Neuronal stem cell (in vitro differentiated cells): ENCODE results near the gene IRF2BPL.

ENCODE experiments used
- DNase-seq: peaks from one replicate; pipeline ENCODE4 v3.0.0-alpha.2; 2013; ENCODE audit warnings: low spot score
- H2AFZ ChIP-seq: one replicate; pipeline ENCODE4 v1.6.1; 2013; ENCODE audit warnings: mild to moderate bottlenecking, low read length, inconsistent platforms
- H2AK5ac ChIP-seq: 2 replicates; pipeline ENCODE4 v1.6.1; 2013; ENCODE audit warnings: low read depth, mild to moderate bottlenecking, inconsistent platforms, low read length, moderate library complexity, mixed read lengths
- H2BK120ac ChIP-seq: 2 replicates; pipeline ENCODE4 v1.6.1; 2013; ENCODE audit warnings: low read depth, mild to moderate bottlenecking, inconsistent platforms, low read length, moderate library complexity, mixed read lengths
- H2BK12ac ChIP-seq: one replicate; pipeline ENCODE4 v1.6.1; 2013; ENCODE audit warnings: low read length, inconsistent platforms
- H2BK15ac ChIP-seq: 2 replicates; pipeline ENCODE4 v1.6.1; 2013; ENCODE audit warnings: mild to moderate bottlenecking, low read length, inconsistent platforms, mixed read lengths
- H2BK5ac ChIP-seq: one replicate; pipeline ENCODE4 v1.6.1; 2013; ENCODE audit warnings: inconsistent platforms, mild to moderate bottlenecking, low read length, moderate library complexity
- H3K14ac ChIP-seq: one replicate; pipeline ENCODE4 v1.6.1; 2013; ENCODE audit warnings: low read length, inconsistent platforms
- H3K18ac ChIP-seq: 2 replicates; pipeline ENCODE4 v1.6.1; 2013; ENCODE audit warnings: low read length, inconsistent platforms
- H3K23ac ChIP-seq: 2 replicates; pipeline ENCODE4 v1.6.1; 2013; ENCODE audit warnings: low read depth, mild to moderate bottlenecking, mixed read lengths, low read length, inconsistent platforms; ENCODE audit not compliant: poor library complexity
- H3K27ac ChIP-seq: replicated peaks from 3 replicates; pipeline ENCODE4 v1.5.1; 2013; ENCODE audit warnings: low read length, inconsistent platforms
- H3K27me3 ChIP-seq, 3 experiments: 2 replicates each; pipeline ENCODE4 v1.6.1; 2013; ENCODE audit warnings: low read length in 3 of 3, mild to moderate bottlenecking in 2 of 3, inconsistent platforms in 1 of 3, low read depth in 1 of 3, mixed read lengths in 1 of 3, moderate library complexity in 1 of 3; ENCODE audit not compliant: control insufficient read depth in 3 of 3, insufficient read depth in 3 of 3
- H3K36me3 ChIP-seq, 2 donors: replicated peaks in 1 of 2; 2 replicates each; pipeline ENCODE4 v1.6.1; 2013; ENCODE audit warnings: low read length in 2 of 2; ENCODE audit not compliant: control insufficient read depth in 2 of 2, insufficient read depth in 2 of 2
- H3K4ac ChIP-seq: 2 replicates; pipeline ENCODE4 v1.6.1; 2013; ENCODE audit warnings: inconsistent platforms, mild to moderate bottlenecking, low read length, moderate library complexity
- H3K4me1 ChIP-seq, 2 donors: 1 replicate in 1 of 2; 2 replicates in 1 of 2; pipeline ENCODE4 v1.6.1; 2013; ENCODE audit warnings: low read length in 2 of 2, low read depth in 1 of 2; ENCODE audit not compliant: control insufficient read depth in 2 of 2, insufficient read depth in 1 of 2
- H3K4me2 ChIP-seq: one replicate; pipeline ENCODE4 v1.6.1; 2013; ENCODE audit warnings: mild to moderate bottlenecking, low read length, inconsistent platforms; ENCODE audit not compliant: insufficient read depth, poor library complexity, severe bottlenecking
- H3K4me3 ChIP-seq, 2 donors: 2 replicates each; pipeline ENCODE4 v1.5.1; 2013; ENCODE audit warnings: low read length in 2 of 2, mild to moderate bottlenecking in 2 of 2, inconsistent platforms in 1 of 2, moderate library complexity in 1 of 2
- H3K79me1 ChIP-seq: one replicate; pipeline ENCODE4 v1.6.1; 2013; ENCODE audit warnings: low read depth, mild to moderate bottlenecking, inconsistent platforms, low read length, moderate library complexity
- H3K9ac ChIP-seq: one replicate; pipeline ENCODE4 v1.6.1; 2013; ENCODE audit warnings: mild to moderate bottlenecking, low read depth, low read length, inconsistent platforms; ENCODE audit not compliant: poor library complexity
- H3K9me3 ChIP-seq, 2 donors: replicated peaks in 1 of 2; 2 replicates each; pipeline versions ENCODE3 to v1.6.1; 2013; ENCODE audit warnings: low read length in 2 of 2, mild to moderate bottlenecking in 2 of 2, inconsistent platforms in 1 of 2, low read depth in 1 of 2, mixed read lengths in 1 of 2, moderate library complexity in 1 of 2; ENCODE audit not compliant: control insufficient read depth in 2 of 2, insufficient read depth in 1 of 2
- H4K8ac ChIP-seq: one replicate; pipeline ENCODE4 v1.6.1; 2013; ENCODE audit warnings: low read depth, mild to moderate bottlenecking, inconsistent platforms, low read length, moderate library complexity
- H4K91ac ChIP-seq: one replicate; pipeline ENCODE4 v1.6.1; 2013; ENCODE audit warnings: low read length, low read depth, mild to moderate bottlenecking, inconsistent platforms; ENCODE audit not compliant: poor library complexity
- WGBS, 2 donors: extraction: QIAGEN DNeasy Blood & Tissue Kit; methylation state at CpG; one replicate each; pipeline ENCODE4 v1.1.7; 2013; ENCODE audit warnings: missing lambda C conversion rate in 2 of 2, mixed read lengths in 1 of 2; ENCODE audit not compliant: insufficient read length in 2 of 2, insufficient replicate concordance in 1 of 2; ENCODE audit errors: extremely low coverage in 2 of 2; 5-methylcytosine and 5-hydroxymethylcytosine counted together

Gene IRF2BPL

DNA sequence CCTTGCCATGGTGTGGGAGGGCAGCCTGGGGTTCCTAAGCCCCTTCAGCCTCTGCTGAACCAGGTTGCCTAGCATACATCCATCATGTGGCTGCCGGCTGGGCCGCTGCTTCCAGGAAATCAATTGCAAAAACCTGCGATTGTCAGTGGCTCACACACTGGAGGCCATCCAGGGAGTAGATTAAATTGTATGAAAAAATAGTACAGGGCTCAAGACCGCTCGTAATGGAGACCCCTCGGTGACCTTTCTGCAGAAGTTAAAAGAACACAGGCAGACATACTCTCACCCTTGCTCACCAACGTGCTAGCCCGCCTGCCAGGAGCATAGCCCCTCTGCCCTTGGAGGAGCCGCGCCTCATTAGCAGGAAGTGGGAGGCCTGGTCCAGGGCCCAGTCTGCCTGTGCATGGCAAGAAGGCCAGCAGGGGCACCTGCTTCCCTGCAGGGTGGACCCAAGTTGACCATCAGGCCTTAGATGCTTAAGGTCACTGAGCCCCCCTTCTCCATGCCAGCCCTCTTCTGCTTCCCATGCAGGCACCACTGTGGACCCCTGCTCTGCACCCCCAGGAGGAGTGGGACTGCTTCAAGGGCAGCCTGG lies 38.2 kb upstream of the IRF2BPL start:
- DNase-seq: no peak
- Histone ChIP-seq H3K36me3 (no peaks in the 10 kb centered on the region), H2BK5ac (no peak overlapping the region), H3K4me2 (no peak overlapping the region), H3K4ac (no peak overlapping the region), H3K79me1 (no peaks in the 10 kb centered on the region), H3K9me3 (no peaks in the 10 kb centered on the region), H3K27me3 (no peaks in the 10 kb centered on the region), H2BK15ac (no peak overlapping the region), H3K14ac (no peak overlapping the region), H3K9ac (no peak overlapping the region), H2BK12ac (no peak overlapping the region), H3K4me1 (peaks cover 8 to 14% of the 10 kb centered on the region in 2 donors), H3K18ac (peak overlapping the region; percentile 57), H2BK120ac (no peak overlapping the region), H3K4me3 (no peak overlapping the region), H3K23ac (no peak overlapping the region), H2AFZ (no peak overlapping the region), H3K27ac (no peak overlapping the region), H2AK5ac (no peak overlapping the region), H4K91ac (no peak overlapping the region), H4K8ac (no peak overlapping the region)
- no CpG with 5 or more reads among the region's 10 CpGs for WGBS, 2 donors

DNA sequence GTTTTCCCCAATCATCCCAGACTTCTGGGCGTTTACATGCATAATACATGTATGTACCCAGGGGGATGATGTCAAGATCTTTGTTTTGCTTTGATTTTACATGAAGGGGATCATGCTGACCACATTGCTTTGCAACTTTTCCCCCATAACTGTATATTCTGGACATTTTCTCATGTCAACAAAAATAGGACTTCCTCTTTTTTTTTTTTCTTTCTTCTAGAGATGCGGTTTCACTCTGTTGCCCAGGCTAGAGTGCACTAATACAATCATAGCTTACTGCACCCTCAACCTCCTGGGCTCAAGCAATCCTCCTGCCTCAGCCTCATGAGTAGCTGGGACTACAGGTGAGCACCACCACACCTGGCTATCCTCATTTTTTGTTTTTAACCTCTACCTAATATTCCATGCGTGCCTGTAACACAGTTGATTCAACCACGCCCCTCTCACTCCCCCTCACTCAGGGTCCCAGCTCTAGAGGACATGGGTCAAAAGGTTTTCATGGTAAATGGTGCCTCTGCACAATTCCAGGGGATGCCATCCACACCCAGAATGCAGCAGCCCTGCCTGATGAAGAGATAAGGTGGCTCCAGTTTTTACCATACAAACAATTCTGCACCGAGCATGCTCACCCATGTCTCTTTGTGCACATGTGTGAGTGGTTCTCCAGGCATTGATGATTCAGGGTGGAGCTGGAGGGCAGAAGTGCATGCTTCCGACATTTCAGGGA lies 37.5 kb upstream of the IRF2BPL start:
- Histone ChIP-seq H4K91ac (no peak overlapping the region), H3K4ac (no peak overlapping the region), H3K18ac (no peak overlapping the region), H2AK5ac (no peak overlapping the region), H3K27ac (no peak overlapping the region), H3K27me3 (no peaks in the 10 kb centered on the region), H3K9me3 (no peaks in the 10 kb centered on the region), H3K36me3 (no peaks in the 10 kb centered on the region), H3K23ac (no peak overlapping the region), H2BK12ac (no peak overlapping the region), H3K79me1 (no peaks in the 10 kb centered on the region), H3K4me2 (no peak overlapping the region), H2BK120ac (no peak overlapping the region), H3K4me3 (no peak overlapping the region), H2BK5ac (no peak overlapping the region), H2AFZ (no peak overlapping the region), H4K8ac (no peak overlapping the region), H3K4me1 (peaks cover 8 to 14% of the 10 kb centered on the region in 2 donors), H3K9ac (no peak overlapping the region), H3K14ac (no peak overlapping the region), H2BK15ac (no peak overlapping the region)
- no peak for DNase-seq
- WGBS, 2 donors: no CpG with 5 or more reads among the region's 6 CpGs

DNA sequence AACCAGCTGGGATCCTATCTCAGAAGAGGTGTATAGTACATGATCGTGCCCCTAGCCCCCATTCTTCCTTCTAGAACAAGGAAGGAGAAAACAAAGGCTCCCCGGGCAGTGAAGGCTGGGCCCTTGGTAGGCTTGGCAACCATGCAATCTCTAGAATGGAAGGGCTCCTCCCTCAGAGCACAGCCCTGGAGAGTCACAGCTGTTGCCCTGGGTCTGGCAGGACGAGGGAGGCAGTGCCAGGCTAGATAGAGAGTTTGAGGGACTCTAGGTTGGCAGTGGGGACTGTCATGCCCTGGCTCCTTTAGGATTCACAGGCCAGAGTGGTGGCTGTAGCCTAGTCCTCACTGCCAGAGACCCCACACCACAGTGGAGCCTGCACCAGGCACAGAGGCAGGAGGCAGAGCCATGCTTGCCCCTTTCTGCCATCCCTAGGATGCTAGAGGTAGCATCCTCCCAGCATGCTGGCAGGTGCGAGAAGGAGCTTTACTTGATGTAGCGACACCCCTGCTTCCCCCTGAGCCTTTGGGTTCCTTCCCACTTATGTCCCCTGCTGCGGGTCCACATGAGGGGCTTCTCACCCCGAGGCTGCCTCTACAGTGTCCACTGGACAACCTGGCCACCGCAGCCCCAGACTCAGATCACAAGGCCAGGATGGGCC lies 36.1 kb upstream of the IRF2BPL start:
- Histone ChIP-seq H4K8ac (no peak overlapping the region), H2AK5ac (peak overlapping the region; percentile 82)
- no CpG with 5 or more reads among the region's 8 CpGs for WGBS, 2 donors

DNA sequence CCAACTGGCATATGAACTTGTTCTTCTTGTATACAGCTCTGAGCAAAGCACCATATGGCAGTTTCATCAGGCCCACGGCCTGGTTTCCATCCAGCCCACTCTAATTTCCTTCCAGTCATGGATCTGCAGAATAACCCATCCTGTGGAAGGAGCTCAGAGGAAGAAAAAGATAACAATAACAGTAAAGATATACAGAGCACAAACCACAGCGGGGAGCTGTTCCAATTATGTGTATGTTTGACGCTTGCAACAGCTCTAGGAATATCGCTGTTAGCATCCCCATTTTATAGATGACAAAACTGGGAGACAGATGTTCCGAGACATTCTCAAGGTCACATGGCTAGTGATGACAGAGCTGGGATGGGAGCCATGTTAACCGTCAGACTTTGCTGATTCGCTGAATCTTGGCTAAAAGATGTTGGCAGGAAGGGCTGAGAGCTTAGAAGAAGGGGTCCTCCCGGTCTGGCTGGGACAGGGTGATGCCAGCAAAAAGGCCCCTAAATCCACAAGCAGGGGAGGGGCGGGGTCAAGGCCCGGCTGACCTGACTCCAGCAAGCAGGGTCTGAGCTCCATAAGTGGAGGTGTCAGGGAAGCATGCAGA lies 35.2 kb upstream of the IRF2BPL start:
- Histone ChIP-seq H3K27me3 (no peaks in the 10 kb centered on the region), H3K4me3 (no peak overlapping the region), H3K4me2 (no peak overlapping the region), H2BK120ac (no peak overlapping the region), H2BK12ac (no peak overlapping the region), H2BK15ac (no peak overlapping the region), H3K9ac (no peak overlapping the region), H3K18ac (peak overlapping the region; percentile 73), H3K79me1 (no peaks in the 10 kb centered on the region), H3K9me3 (peaks cover 0 to 4% of the 10 kb centered on the region in 2 donors), H3K23ac (no peak overlapping the region), H2AFZ (no peak overlapping the region), H3K27ac (no peak overlapping the region), H3K14ac (no peak overlapping the region), H4K91ac (no peak overlapping the region), H2AK5ac (peak overlapping the region; percentile 30), H3K36me3 (no peaks in the 10 kb centered on the region), H4K8ac (no peak overlapping the region), H2BK5ac (no peak overlapping the region), H3K4ac (no peak overlapping the region), H3K4me1 (peaks cover 8 to 20% of the 10 kb centered on the region in 2 donors)
- no peak for DNase-seq
- no CpG with 5 or more reads among the region's 10 CpGs for WGBS, 2 donors

More for the DNA sequence above, 36.1 kb upstream of the IRF2BPL start:
- H3K4ac ChIP-seq: no peak overlapping the region
- DNase-seq: no peak
- H3K9ac ChIP-seq: peak overlapping the region; percentile 73
- no peak overlapping the region for H3K4me3 ChIP-seq
- H3K36me3 ChIP-seq: no peaks in the 10 kb centered on the region
- H3K9me3 ChIP-seq: peaks cover 0 to 4% of the 10 kb centered on the region in 2 donors
- peak overlapping the region; percentile 20 for H3K23ac ChIP-seq
- H3K27me3 ChIP-seq: no peaks in the 10 kb centered on the region
- peaks cover 8 to 12% of the 10 kb centered on the region in 2 donors for H3K4me1 ChIP-seq
- no peaks in the 10 kb centered on the region for H3K79me1 ChIP-seq
- no peak overlapping the region for H3K27ac ChIP-seq
- H2BK15ac ChIP-seq: no peak overlapping the region
- no peak overlapping the region for H2AFZ ChIP-seq
- H3K4me2 ChIP-seq: no peak overlapping the region
- H2BK12ac ChIP-seq: peak overlapping the region; percentile 53
- peak overlapping the region; percentile 91 for H3K18ac ChIP-seq
- H2BK5ac ChIP-seq: peak overlapping the region; percentile 58
- H2BK120ac ChIP-seq: no peak overlapping the region
- H3K14ac ChIP-seq: peak overlapping the region; percentile 56
- H4K91ac ChIP-seq: no peak overlapping the region
